ENCODE measurements around the gene UNC50.

UNC50 gene

GRCh38 chr2:98665677-98666076 lies 57.3 kb downstream of the UNC50 start:
- DNase-seq (ENCODE audit: low read depth): no peak

All from amniotic epithelial cell (primary cell).